ENCODE measurements around the gene NFU1.

The NFU1 gene

GRCh38 chr2:69470911-69471310 is 33.7 kb upstream of the NFU1 start:
- H3K4me3 ChIP-seq (IDR thresholded peaks at IDR 0.05; ENCODE audit: insufficient read depth, low read depth, low read length) = no peak overlapping the region
- H4K20me1 ChIP-seq (ENCODE audit: insufficient read depth) = no peaks in the 10 kb centered on the region
- H3K9ac ChIP-seq = no peak overlapping the region
- no peak overlapping the region for H3K4me2 ChIP-seq
- no peak overlapping the region for H2AFZ ChIP-seq (ENCODE audit: low read depth)
- TF ChIP-seq CTCF (conservative IDR thresholded peaks at IDR 0.05; ENCODE audit: low read depth, low read length) = no peak
- no peaks in the 10 kb centered on the region for H3K36me3 ChIP-seq (ENCODE audit: insufficient read depth)
- H3K27me3 ChIP-seq (ENCODE audit: insufficient read depth, low read depth) = no peaks in the 10 kb centered on the region
- H3K27ac ChIP-seq = no peak overlapping the region
- peaks cover 11% of the 10 kb centered on the region for H3K4me1 ChIP-seq (ENCODE audit: low read depth, poor library complexity, severe bottlenecking)
- H3K79me2 ChIP-seq (ENCODE audit: insufficient read depth, low read depth) = no peaks in the 10 kb centered on the region

- H3K9ac ChIP-seq = no peak overlapping the region
- no peaks in the 10 kb centered on the region for H4K20me1 ChIP-seq (ENCODE audit: insufficient read depth)
- no peak for TF ChIP-seq CTCF (conservative IDR thresholded peaks at IDR 0.05; ENCODE audit: low read depth, low read length)
- H3K4me1 ChIP-seq (ENCODE audit: low read depth, poor library complexity, severe bottlenecking) = no peaks in the 10 kb centered on the region
- no peaks in the 10 kb centered on the region for H3K27me3 ChIP-seq (ENCODE audit: insufficient read depth, low read depth)
- no peaks in the 10 kb centered on the region for H3K36me3 ChIP-seq (ENCODE audit: insufficient read depth)
- H2AFZ ChIP-seq (ENCODE audit: low read depth) = no peak overlapping the region
- no peak overlapping the region for H3K27ac ChIP-seq
- no peaks in the 10 kb centered on the region for H3K79me2 ChIP-seq (ENCODE audit: insufficient read depth, low read depth)
- H3K4me2 ChIP-seq = no peak overlapping the region
- H3K4me3 ChIP-seq (IDR thresholded peaks at IDR 0.05; ENCODE audit: insufficient read depth, low read depth, low read length) = no peak overlapping the region
Observed at GRCh38 chr2:69469784-69470183, 32.5 kb upstream of the NFU1 start.

- no peak for TF ChIP-seq CTCF (conservative IDR thresholded peaks at IDR 0.05; ENCODE audit: low read depth, low read length)
Observed at GRCh38 chr2:69469375-69469774, 32.1 kb upstream of the NFU1 start.

GRCh38 chr2:69466728-69467127 is 29.5 kb upstream of the NFU1 start:
- H3K27me3 ChIP-seq (ENCODE audit: insufficient read depth, low read depth) = no peaks in the 10 kb centered on the region
- H4K20me1 ChIP-seq (ENCODE audit: insufficient read depth) = no peaks in the 10 kb centered on the region
- TF ChIP-seq CTCF (conservative IDR thresholded peaks at IDR 0.05; ENCODE audit: low read depth, low read length) = no peak

More at GRCh38 chr2:69469375-69469774, 32.1 kb upstream of the NFU1 start:
- Histone ChIP-seq H4K20me1 (ENCODE audit: insufficient read depth) (no peaks in the 10 kb centered on the region), H3K27me3 (ENCODE audit: insufficient read depth, low read depth) (no peaks in the 10 kb centered on the region), H3K9ac (no peak overlapping the region), H2AFZ (ENCODE audit: low read depth) (no peak overlapping the region), H3K79me2 (ENCODE audit: insufficient read depth, low read depth) (no peaks in the 10 kb centered on the region), H3K4me2 (no peak overlapping the region), H3K4me3 (IDR thresholded peaks at IDR 0.05; ENCODE audit: insufficient read depth, low read depth, low read length) (no peak overlapping the region), H3K4me1 (ENCODE audit: low read depth, poor library complexity, severe bottlenecking) (no peaks in the 10 kb centered on the region), H3K27ac (no peak overlapping the region), H3K36me3 (ENCODE audit: insufficient read depth) (no peaks in the 10 kb centered on the region)

More at GRCh38 chr2:69466728-69467127, 29.5 kb upstream of the NFU1 start:
- Histone ChIP-seq H2AFZ (ENCODE audit: low read depth) (no peak overlapping the region), H3K4me2 (no peak overlapping the region), H3K4me1 (ENCODE audit: low read depth, poor library complexity, severe bottlenecking) (no peaks in the 10 kb centered on the region), H3K4me3 (IDR thresholded peaks at IDR 0.05; ENCODE audit: insufficient read depth, low read depth, low read length) (no peak overlapping the region), H3K9ac (no peak overlapping the region), H3K79me2 (ENCODE audit: insufficient read depth, low read depth) (no peaks in the 10 kb centered on the region), H3K36me3 (ENCODE audit: insufficient read depth) (no peaks in the 10 kb centered on the region), H3K27ac (no peak overlapping the region)
